ENCODE results near the gene RSPH1.

Gene RSPH1

DNA sequence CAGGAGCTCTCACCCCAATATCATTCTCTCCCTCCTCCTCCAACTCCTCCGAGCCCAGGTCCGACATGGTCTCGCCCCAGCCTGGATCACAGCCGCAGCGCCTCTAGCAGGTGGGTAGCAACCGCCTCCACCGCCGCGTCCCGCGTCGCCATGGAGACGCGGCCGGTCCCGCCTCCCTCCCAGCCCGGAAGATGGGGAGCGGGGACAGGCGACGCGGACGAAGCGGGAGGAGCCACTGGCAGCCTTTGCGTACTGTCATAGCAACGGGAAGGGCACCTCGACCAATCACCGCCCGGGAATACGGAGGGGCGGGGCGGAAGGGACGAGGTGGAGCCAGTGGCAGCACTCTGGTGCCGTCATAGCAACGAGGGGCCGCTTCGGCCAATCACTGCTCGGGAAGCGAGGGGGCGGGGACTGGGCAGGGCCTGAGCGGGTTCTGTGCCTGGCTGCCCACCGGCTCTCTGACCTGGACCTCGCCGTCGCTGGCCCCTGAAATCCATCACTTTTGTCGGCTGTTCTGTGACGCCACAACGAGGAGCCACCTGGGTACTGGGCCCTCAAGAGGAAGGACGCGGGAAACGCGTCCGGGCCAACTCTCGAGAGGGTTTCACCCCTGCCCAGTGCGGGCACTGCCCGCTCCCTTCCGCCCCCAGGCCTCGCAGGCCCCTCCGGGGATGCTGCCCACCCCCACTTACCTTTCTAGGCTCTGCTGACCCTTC lies at the start of gene RSPH1:
RSPH1 (minus strand) TSS at position 105 of the 719 bp plus-strand sequence; CDS start at position 67, 38 bp downstream.
- peak; percentile 98 for DNase-seq

DNA sequence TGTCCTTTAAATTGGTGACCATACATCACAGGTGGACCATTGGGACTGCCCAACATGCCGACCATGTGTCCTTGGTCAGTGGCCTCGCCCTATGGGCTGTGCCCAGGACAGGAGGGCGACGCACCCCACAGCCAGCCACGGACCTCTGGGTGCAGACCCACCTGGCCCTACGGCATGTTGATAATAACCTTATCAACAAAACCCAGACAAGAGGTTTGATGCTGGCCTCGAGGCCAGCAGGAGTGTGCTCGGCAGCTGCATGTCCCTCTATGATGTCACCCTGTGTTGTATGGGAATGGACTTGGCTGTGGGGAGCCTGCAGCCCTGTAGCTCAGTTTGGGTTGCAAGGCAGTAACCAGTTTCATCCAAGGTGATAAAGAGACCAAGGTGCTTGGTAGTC lies 49.7 kb upstream of the RSPH1 start:
- no peak for DNase-seq

DNA sequence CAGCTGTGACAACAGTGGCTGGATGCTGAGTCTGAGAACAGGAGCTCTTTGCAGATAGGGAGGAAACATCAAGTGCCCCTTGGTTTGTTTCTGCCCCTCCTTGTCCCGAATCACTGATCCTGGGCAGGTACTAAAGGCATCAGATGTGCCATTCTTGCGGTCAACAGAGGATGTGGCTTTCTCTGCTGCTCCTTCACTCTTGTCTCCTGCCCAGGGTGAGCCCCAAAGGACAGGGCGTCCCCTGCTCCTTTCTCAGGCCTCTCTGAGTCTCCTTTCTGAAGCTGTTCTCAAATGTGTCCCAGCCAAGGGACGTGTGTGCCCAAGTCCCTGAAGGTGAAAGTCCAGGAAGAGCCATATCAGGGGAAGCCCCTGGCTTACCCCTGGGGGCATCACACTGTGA lies 49.3 kb upstream of the RSPH1 start:
- no peak for DNase-seq

DNA sequence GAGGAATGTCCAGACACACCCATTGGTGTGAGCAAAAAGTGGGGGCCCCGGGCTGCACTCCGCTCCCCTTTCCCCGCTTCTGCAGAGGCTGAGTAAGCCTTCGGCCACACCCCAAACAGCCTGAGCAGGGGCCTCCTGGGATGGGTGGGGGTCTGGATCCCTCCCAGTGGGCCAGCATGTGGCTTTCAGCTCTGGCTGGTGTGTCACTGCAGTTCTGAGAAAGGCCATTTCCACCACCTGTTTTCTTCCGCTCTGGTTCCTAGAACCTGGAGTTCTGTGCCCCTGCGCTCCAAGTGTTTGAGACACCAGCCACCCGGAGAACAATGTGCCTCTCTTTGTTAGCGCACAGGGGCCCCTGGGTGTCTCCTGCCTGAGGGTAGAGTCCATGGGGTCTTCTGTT lies 48.5 kb upstream of the RSPH1 start:
- no peak for DNase-seq

DNA sequence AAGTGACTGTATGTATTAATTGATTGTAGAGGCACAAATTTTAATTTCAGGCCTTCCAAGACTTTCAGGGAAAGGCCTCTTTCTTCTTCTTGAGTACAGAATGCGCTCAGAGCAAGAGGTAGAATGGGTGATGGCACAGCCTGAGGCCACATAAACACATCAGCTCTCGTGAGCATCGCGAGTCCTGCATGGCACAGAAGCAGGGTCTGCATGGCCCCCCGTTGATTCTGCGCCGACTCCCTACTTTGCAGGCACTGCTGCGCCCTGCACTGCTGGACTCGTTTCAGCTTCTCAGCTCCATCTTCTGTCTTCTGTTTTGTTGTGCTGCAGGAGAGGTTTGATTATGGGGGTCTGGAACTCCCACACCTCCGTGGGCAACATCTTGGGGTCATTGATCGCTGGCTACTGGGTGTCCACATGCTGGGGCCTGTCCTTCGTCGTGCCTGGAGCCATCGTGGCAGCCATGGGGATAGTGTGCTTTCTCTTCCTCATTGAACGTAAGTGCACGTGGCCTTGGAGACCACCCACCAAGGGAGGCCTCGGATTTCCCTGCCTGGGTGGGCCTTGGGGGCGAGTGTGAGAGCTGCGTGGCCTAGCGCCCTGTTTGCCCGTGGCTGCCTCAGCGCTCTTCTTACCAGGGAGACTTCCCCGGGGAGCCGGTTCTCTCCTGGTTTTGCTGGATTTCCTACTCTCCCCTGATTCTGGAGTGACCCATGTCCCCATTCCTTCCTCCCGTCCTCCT lies 47.3 kb upstream of the RSPH1 start:
- DNase-seq = no peak

DNA sequence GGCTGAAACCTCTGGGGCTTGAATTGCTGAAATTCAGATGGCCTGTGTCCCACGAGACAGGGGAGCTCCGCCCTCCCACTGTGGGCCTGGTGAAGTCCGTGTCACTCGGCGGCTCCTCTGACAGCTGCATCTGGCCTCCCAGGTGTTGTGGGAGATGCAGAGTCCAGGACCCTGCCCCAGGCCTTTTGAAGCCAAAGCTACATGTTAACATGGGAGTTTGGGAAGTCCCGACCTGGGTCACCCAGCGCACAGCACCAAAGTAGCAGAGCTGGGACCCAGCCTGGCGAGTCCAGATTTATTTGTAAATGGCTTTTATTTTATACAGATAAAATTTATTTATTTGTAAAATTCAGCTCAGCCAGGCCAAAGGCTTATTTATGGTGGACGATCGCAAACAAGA lies 46.6 kb upstream of the RSPH1 start:
- no peak for DNase-seq

DNA sequence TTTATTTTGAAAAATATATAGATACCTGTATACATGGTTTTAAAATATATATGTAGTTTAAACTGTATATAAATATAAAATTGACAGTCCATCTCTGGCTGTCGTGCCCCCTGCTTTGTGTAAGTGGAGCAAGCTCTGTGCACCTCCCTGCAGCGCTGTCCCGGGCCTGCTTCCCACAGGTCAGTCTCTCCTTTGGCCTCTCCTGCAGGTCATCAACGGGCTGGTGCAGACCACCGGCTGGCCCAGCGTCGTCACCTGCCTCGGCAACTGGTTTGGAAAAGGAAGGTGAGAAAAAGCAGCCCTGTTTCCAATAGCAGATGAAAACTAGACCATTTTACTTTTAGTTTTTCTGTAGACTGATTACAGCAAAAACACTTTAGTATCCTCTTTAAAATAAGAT lies 46.2 kb upstream of the RSPH1 start:
- no peak for DNase-seq

DNA sequence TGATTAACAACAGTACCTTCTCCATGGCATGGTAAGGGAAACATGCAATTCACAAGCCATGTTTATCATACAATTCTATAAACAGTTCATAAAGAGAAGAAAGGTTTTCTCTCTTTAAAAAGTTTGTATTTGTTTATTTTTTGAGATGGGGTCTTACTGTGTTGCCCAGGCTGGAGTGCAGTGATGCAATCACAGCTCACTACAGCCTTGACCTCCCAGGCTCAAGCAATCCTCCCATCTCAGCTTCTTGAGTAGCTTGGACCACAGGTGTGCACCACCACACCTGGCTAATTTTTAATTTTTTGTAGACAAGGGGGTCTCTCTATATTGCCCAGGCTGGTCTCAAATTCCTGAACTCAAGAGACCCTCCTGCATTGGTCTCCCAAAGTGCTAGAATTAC lies 45.6 kb upstream of the RSPH1 start:
- no peak for DNase-seq

DNA sequence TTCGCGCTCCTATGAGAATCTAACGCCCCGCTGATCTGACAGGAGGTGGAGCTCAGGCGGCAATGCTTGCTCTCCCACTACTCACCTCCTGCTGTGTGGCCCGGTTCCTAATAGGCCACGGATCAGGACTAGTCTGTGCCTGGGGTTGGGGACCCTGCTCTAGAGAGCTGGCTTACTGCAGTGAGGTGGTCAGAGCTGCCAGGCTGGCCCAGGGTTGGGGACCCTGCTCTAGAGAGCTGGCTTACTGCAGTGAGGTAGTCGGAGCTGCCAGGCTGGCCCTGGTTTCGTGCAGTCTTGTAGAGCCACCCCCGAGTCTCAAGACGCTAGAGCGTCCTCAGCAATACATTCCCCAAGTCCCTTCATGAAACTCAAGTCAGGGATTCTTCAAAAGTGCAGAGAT lies 45.1 kb upstream of the RSPH1 start:
- no peak for DNase-seq

DNA sequence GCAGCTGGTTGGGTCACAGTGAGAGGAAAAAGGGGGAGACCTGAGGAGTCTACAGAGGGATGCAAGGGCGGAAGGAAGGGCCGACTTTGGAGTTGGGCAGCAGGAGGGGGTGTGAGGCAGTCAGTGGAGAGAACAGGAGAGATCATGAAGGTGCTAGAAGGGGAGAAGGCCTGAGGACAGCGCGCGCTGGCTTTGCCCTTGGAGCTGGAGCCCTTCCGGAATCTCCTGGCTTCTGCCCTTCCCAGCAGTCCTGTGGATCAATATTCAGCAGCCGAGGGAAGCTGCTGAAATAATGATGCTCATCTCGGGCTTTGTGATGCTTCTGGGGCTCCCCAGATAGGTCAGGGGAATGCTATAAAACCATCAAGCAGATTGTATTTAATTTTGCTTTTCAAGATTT lies 44.4 kb upstream of the RSPH1 start:
- DNase-seq = no peak

DNA sequence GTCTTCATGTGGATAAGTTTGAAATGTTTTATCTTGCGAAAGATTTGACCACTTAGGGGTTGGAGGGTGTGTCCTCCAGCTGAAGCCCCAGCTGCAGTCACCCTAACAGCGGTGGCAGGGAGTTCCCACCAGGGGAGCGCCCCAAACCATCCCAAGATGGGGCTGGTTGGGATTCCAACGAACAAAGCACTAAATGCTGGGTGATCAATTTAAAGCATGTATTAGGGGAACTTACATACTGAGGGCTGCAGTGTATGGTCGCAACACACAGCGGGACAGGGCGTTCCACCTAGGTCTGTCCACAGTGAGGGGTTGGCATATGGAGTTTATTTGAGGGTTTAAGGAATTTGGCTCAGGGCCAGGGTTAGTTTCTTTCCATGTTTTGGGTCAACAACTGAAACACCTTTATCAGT lies 43.9 kb upstream of the RSPH1 start:
- DNase-seq = no peak

DNA sequence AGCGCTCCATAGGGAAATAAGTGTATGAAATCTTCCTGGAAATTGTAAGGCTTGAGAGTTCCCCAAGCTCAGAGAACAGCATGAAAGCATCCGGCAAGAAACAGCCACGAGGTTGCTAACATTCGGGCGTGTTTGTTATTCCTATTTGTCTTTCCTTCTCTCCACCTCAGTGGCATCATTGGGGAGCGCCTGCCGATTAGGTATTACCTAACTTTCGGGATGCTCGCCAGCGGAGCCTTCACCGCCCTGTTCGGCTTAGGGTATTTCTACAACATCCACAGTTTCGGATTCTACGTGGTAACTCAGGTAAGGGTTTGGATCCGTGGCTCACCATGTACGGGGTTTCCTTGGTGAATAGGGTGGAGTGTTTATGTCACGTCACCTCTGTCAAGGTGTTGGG lies 43.3 kb upstream of the RSPH1 start:
- no peak for DNase-seq

DNA sequence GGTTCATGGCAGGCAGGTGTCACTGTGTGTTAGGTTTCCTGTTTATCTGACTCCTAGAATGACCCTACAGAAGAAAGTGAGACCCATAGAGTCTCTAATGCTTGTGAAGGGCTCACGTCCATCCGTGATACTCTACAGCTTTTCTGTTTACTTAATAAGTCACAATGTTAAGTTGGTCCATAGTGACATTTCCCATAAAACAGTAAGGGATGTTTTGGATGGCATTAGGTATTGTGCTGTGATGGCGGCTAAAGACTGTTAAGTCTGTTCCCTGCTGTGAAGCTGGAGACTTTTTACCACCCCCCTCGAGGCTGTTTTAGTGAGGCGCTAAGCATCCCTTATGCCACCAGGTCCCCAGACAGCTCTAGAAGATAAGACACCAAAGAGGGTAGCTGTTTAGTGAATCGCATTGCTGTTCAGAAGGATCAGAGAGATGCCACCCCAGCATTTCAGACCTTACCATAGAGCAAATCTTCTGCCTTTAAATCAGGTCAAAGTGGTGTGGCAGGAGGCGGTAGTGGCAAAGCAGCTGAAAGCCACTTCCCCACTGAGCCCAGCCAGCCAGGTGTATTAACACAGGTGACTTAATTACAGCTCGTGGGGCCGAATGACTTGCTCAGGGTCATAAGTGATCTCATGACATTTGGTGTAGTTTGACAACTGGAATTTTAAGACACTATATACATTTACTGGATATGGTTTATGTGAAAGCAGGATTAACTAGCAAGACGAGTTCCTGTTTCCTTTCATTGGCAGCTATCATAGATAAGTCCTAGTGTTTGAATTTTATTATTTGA lies 42.7 kb upstream of the RSPH1 start:
- DNase-seq = no peak

DNA sequence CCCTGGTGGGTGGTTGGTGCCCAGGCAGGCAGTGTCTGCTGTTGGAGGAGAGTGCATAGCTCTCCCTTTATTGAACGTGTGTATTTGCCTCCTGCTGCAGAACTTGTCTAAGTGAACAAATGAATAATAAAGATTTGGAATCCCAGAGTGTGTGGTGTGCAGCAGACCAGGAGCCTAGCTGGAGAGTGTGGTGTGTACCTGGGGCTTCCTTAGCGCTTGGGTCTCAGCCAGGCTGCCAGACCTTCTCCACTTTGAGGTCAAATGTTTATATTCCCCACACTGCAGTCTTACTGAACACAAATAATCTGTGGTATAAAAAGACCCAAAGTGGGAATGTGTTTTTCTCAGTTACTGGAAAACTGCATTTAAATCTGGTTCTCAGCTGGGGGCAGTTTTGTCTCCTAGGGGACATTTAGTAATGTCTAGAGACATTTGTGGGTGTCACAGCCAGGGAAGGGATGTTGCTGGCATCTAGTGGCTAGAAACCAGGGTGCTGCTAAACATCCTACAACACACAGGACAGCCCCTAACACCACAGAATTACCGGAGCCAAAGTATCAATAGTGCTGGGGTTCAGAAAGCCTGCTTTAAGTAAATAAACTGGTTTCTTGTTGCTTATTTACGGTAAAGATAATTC lies 41.2 kb upstream of the RSPH1 start:
- DNase-seq = no peak

DNA sequence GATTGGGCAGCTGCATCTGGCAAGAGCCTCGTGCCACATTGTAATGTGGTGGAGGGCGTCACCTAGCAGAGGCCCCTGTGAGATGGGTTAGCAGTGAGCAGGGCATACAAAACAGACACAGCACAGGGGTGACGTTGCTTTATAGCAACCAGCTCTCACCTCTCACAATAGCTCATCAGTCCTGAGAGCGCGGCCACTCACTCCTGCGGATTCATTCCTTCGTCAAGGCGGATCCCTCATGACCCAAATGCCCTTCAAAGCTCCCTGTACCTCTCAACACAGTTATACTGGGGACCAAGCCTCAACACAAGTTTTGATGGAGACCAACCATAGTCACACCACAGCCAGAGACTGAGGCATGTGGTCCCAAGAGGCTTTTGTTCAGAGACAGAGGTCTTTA lies 40.6 kb upstream of the RSPH1 start:
- no peak for DNase-seq

DNA sequence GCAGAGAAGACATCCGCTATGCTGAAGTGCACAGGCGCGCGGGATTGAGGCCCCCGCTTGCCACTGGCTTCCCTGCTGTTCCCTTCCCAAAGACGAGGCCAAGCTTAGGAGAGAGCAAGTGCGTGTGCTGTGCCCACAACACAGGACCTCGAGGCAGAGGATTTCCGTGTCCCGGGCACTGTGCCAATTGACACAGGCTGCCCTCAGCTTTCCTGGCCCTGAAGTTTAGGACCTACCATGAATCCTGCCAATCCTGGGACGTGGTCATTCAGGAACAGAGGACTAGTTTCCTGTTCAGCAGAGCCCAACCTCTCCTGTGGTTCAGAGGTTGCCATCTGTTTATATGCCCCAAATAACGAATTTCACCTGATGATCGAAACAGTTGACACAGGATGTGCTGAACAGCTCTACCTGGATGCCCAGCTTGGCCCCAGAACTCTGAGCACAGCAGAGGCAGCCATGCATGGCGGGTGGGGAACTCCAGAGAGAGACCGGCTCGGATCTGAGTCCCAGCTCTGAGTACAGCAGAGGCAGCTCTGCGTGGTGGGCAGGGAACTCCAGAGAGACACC lies 39.7 kb upstream of the RSPH1 start:
- peak; percentile 31 for DNase-seq

DNA sequence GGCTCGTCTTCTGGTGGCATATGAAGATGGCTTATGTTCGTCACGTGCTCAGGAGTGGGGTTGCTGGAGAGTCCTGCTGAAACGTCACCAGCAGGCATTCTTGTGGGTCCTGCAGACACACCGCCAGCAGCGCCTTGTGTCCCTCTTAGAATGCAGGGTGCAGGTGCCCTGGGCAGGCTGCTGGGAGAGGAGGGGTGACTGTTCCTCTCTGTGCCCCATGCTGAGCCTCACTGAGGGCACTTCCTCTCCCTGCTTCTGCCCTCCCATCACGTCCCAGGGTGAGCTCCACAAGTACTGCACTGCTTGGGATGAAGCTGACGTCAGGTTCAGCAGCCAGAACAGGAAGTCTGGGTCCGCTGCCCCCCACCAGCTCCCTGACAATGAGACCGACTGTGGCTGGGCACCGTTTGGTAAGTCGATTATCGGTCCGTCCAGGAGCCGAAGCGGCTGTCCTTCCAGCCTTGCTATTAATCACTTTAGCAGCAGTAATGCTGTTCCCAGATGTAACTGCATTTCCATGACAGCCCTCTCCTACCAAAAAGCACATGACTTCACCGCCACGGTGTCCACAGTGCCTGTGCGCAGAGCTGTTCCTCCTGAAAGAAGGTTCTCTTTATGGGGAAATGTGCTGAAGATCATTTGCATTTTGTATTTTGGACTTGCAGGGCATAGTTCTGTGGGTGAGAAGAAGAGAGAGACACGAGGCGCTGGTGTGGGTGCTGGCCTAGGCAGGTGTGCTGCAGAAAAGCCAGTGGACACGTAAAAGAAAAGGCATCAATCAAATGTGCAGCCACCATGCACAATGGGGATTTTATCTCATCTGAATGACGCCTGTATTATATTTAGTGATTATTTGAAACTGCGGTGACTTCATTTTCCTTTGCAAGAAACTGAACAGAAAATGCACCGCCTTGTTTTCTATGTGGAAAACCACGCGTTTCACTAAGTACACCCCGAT lies 38.7 kb upstream of the RSPH1 start:
- DNase-seq = peak; percentile 83

DNA sequence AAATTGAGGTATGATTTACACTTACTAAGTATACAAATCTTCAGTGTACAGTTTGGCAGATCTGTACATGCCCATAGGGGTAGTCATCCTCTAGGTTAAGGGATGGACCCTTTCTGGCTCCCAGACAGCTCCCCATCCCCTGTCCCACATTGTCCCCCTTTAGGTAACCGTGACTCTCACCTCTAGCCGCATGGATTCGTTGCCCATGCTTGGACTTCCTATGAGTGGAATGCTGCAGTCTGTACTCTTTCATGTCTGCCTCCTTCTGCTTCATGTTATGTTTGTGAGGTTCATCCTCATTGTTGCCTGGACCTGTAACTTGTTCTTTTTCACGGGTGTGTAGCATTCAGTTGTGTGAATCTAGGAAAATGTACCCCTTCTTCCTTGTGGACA lies 37.9 kb upstream of the RSPH1 start:
- no peak for DNase-seq

DNA sequence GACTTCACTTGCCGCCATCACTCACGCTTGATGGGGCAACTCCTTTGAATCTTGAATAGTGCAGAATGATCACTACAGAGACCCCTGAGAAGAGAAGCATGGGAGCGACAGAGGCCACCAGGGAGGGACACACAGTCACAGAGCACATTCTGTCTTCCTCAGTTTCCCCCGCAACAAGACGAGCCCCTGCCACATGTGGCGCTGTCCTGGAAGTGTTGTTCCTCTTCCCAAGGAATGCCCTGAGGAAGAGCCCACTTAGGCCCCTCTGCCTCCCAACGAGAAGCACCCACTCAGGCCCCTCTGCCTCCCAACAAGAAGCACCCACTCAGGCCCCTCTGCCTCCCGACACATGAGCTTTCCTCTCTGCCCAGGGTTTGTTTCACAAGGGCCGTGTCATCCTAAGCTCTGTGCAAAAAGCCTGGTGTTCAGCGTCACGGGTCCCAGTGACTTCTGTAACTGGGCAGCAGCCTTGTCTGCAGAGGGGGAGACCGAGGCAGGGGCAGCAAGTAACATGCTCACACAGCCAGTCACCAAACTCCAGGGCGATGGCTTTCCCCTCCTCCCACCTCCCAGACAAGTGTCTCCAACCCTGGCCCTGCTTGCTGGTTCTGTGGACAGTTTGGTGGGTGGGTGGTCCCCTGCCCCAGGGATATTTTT lies 37.4 kb upstream of the RSPH1 start:
- no peak for DNase-seq

DNA sequence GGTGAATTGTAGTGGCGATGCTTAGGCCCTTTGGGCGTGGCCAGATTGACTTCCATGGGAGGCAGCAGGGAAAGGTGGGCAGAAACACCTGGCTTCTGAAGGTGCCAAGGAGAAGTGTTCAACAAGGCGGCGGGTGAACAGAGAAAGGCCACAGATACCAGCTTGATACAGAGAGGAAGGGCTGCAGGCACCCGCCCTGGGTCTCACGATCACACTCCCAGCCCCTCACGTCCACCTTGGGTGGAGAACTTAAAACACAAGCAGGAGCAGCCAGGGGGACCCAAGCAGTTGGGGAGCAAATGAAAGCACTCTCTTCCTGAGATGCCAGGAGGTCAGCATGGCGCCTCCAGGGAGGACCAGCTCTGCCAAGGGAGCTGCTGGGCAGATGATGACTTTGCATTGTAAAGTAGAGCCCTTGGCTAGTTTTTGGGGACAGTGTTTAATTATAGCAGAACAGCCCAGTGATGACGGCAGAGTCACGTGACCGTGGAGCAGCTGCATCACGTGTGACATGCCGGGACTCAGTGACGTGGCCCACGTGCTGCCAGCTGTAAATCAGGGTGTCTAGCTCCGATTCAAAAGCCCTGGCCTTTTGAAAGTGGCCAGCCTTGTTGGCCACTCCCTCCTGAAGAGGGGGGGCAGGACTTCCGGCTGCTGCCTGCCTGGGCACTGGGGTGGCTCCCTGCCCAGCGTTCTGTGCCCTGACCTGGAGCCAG lies 36.6 kb upstream of the RSPH1 start:
- no peak for DNase-seq

DNA sequence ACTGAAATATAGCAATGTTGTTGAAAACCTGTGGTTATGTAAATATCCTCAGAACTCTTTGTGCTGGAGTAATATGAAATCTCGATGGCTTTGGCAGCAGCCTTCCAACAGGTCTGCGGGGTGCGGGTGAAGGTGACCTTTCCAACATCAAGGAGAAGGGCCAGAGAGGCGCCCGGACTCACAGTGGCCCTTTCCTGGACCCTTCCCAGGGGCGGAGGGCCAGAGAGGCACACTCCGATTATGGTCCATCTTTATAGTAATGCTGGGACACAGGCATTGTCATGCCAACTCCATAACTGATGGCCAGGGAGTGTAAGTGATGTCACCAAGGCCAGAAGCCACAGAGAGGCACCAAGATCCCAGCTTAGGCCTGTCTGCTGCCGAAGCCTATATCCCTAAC lies 35.7 kb upstream of the RSPH1 start:
- DNase-seq = no peak

Measured in NCI-H526 treated with DMSO at 0.1 percent for 48 hours (cell line).